Measurements from ENCODE around the gene NREP.
"Not testable (repeated sequence)": the region's sequence is repeated elsewhere in the genome, so short reads cannot be mapped to it uniquely, and the experiment has no call there.

NREP gene

GRCh38 chr5:111735583-111736270 lies 21.3 kb downstream of the NREP start:
- DNase-seq: peak; percentile 54

GRCh38 chr5:111734597-111734996 lies 22.4 kb downstream of the NREP start:
- no peak for DNase-seq

GRCh38 chr5:111734013-111734412 lies 23.0 kb downstream of the NREP start:
- DNase-seq: no peak

GRCh38 chr5:111733571-111733970 lies 23.4 kb downstream of the NREP start:
- DNase-seq: no peak

- DNase-seq: no peak
These were observed 25.4 kb downstream of the NREP start for GRCh38 chr5:111731638-111732037.

- no peak for DNase-seq
These were observed 26.2 kb downstream of the NREP start for GRCh38 chr5:111730659-111731382.

- no peak for DNase-seq
These were observed 28.1 kb downstream of the NREP start for GRCh38 chr5:111728941-111729340.

- no peak for DNase-seq
These were observed 30.0 kb downstream of the NREP start for GRCh38 chr5:111726986-111727385.

- no peak for DNase-seq
These were observed 34.9 kb downstream of the NREP start for GRCh38 chr5:111722140-111722539.

- no peak for DNase-seq
These were observed 36.6 kb downstream of the NREP start for GRCh38 chr5:111720333-111720890.

- no peak for DNase-seq
These were observed 37.2 kb downstream of the NREP start for GRCh38 chr5:111719773-111720172.

- DNase-seq: not testable (repeated sequence)
These were observed 40.2 kb downstream of the NREP start for GRCh38 chr5:111716789-111717188.

GRCh38 chr5:111707630-111708164 lies 49.3 kb downstream of the NREP start:
- no peak for DNase-seq

- DNase-seq: no peak
These were observed 50.6 kb downstream of the NREP start for GRCh38 chr5:111706345-111706744.

- no peak for DNase-seq
These were observed 52.4 kb downstream of the NREP start for GRCh38 chr5:111704452-111705085.

GRCh38 chr5:111703662-111704061 lies 53.3 kb downstream of the NREP start:
- no peak for DNase-seq

- DNase-seq: no peak
These were observed 57.0 kb downstream of the NREP start for GRCh38 chr5:111699976-111700375.

- DNase-seq: no peak
These were observed 57.7 kb downstream of the NREP start for GRCh38 chr5:111699324-111699723.

GRCh38 chr5:111697881-111698757 lies 58.9 kb downstream of the NREP start:
- no peak for DNase-seq

- DNase-seq: no peak
These were observed 59.8 kb downstream of the NREP start for GRCh38 chr5:111697215-111697614.

- DNase-seq: no peak
These were observed 61.0 kb downstream of the NREP start for GRCh38 chr5:111695991-111696390.

GRCh38 chr5:111694133-111694532 lies 62.9 kb downstream of the NREP start:
- DNase-seq: no peak

All from left hindlimb (tissue), 1 donor.